KMS-11 (cell line): Measurements from ENCODE around the gene DYNLT2B.

Source experiments
- H2AFZ ChIP-seq: fragments of 200-600 bp; sonication (generic); 2 replicates; pipeline ENCODE4 v1.6.1; 2016; ENCODE audit warnings: antibody characterized with exemption, mixed run types, low read depth
- H3K27ac ChIP-seq: fragments of 200-600 bp; sonication (generic); 2 replicates; pipeline ENCODE4 v1.6.1; 2016; ENCODE audit warnings: mild to moderate bottlenecking, mixed run types
- H3K27me3 ChIP-seq: fragments of 200-600 bp; sonication (generic); 2 replicates; pipeline ENCODE4 v1.6.1; 2017; ENCODE audit warnings: mild to moderate bottlenecking, low read depth, mixed run types, moderate library complexity; ENCODE audit not compliant: insufficient read depth
- H3K36me3 ChIP-seq: fragments of 200-600 bp; sonication (generic); 2 replicates; pipeline ENCODE4 v1.6.1; 2017; ENCODE audit warnings: mild to moderate bottlenecking, mixed run types; ENCODE audit not compliant: insufficient read depth
- H3K4me1 ChIP-seq: fragments of 200-600 bp; sonication (generic); 2 replicates; pipeline ENCODE4 v1.6.1; 2016; ENCODE audit warnings: mild to moderate bottlenecking, low read depth, mixed run types; ENCODE audit not compliant: poor library complexity, severe bottlenecking
- H3K4me2 ChIP-seq: fragments of 200-600 bp; sonication (generic); 2 replicates; pipeline ENCODE4 v1.7.0; 2016; ENCODE audit warnings: mild to moderate bottlenecking, mixed run types
- H3K4me3 ChIP-seq: fragments of 200-600 bp; sonication (generic); IDR thresholded peaks from 2 replicates; pipeline ENCODE4 v1.6.1; 2017; ENCODE audit warnings: low read depth, low read length, mixed read lengths; ENCODE audit not compliant: insufficient read depth
- H3K79me2 ChIP-seq: fragments of 200-600 bp; sonication (generic); 2 replicates; pipeline ENCODE4 v1.6.1; 2016; ENCODE audit warnings: low read depth, mixed run types; ENCODE audit not compliant: insufficient read depth
- H3K9ac ChIP-seq: fragments of 200-600 bp; sonication (generic); 2 replicates; pipeline ENCODE4 v1.6.1; 2016; ENCODE audit warnings: mild to moderate bottlenecking, mixed run types
- H4K20me1 ChIP-seq: fragments of 200-600 bp; sonication (generic); 2 replicates; pipeline ENCODE4 v1.6.1; 2016; ENCODE audit warnings: mild to moderate bottlenecking, mixed run types; ENCODE audit not compliant: insufficient read depth
- TF ChIP-seq, protein P1 (sequence below): fragments of 200-600 bp; sonication (generic); conservative IDR thresholded peaks from 2 replicates; pipeline ENCODE4 v1.6.1; 2017; ENCODE audit warnings: low read depth, mild to moderate bottlenecking, antibody characterized with exemption, low read length, moderate library complexity, mixed read lengths

DYNLT2B gene

DNA sequence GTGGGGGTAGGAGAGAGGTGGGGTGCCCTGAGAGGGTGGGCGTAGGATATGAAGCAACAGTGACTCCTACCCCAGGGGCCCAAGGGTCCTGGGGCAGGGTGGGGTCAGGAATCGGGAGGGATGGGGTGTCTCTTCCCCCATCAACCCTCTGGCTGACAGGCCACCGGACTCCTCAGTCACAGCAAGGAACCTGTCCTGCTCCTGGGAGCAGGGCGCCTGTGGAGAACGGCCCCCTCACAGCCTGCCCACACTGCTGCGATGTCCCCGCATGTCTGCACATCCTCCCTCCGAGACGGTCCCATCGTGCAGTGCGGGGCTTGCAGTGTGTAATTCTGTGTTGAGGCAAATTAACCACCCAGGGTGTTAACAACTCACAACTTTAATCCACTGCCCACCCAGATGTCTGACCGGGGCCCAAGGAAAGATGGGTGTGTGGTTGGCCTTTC lies 17.5 kb upstream of the DYNLT2B start:
- no peak overlapping the region for H3K9ac ChIP-seq
- no peak overlapping the region for H2AFZ ChIP-seq
- no peaks in the 10 kb centered on the region for H3K36me3 ChIP-seq
- H3K79me2 ChIP-seq: no peaks in the 10 kb centered on the region
- no peaks in the 10 kb centered on the region for H4K20me1 ChIP-seq
- no peak overlapping the region for H3K4me3 ChIP-seq
- H3K4me1 ChIP-seq: no peaks in the 10 kb centered on the region
- no peaks in the 10 kb centered on the region for H3K27me3 ChIP-seq
- TF ChIP-seq, protein P1, sequence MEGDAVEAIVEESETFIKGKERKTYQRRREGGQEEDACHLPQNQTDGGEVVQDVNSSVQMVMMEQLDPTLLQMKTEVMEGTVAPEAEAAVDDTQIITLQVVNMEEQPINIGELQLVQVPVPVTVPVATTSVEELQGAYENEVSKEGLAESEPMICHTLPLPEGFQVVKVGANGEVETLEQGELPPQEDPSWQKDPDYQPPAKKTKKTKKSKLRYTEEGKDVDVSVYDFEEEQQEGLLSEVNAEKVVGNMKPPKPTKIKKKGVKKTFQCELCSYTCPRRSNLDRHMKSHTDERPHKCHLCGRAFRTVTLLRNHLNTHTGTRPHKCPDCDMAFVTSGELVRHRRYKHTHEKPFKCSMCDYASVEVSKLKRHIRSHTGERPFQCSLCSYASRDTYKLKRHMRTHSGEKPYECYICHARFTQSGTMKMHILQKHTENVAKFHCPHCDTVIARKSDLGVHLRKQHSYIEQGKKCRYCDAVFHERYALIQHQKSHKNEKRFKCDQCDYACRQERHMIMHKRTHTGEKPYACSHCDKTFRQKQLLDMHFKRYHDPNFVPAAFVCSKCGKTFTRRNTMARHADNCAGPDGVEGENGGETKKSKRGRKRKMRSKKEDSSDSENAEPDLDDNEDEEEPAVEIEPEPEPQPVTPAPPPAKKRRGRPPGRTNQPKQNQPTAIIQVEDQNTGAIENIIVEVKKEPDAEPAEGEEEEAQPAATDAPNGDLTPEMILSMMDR: no peak
- H3K27ac ChIP-seq: no peak overlapping the region
- H3K4me2 ChIP-seq: no peak overlapping the region

DNA sequence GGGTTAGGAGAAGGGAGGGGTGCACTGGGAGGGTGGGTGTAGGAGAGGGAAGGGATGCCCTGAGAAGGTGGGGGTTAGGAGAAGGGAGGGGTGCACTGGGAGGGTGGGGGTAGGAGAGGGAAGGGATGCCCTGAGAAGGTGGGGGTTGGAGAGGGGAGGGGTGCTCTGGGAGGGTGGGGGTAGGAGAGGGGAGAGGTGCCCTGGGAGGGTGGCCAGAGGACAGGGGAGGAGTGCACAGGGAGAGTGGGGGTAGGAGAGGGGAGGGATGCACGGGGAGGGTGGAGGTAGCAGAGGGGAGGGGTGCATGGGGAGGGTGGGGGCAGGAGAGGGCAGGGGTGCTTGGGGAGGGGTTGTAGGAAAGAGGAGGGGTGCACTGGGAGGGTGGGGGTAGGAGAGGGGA lies 16.9 kb upstream of the DYNLT2B start:
- no peak overlapping the region for H3K4me3 ChIP-seq
- no peak overlapping the region for H2AFZ ChIP-seq
- H3K27me3 ChIP-seq: no peaks in the 10 kb centered on the region
- H3K36me3 ChIP-seq: no peaks in the 10 kb centered on the region
- no peaks in the 10 kb centered on the region for H3K4me1 ChIP-seq
- no peak overlapping the region for H3K4me2 ChIP-seq
- H4K20me1 ChIP-seq: no peaks in the 10 kb centered on the region
- no peak overlapping the region for H3K27ac ChIP-seq
- TF ChIP-seq, protein P1: no peak
- H3K79me2 ChIP-seq: no peaks in the 10 kb centered on the region
- H3K9ac ChIP-seq: no peak overlapping the region

DNA sequence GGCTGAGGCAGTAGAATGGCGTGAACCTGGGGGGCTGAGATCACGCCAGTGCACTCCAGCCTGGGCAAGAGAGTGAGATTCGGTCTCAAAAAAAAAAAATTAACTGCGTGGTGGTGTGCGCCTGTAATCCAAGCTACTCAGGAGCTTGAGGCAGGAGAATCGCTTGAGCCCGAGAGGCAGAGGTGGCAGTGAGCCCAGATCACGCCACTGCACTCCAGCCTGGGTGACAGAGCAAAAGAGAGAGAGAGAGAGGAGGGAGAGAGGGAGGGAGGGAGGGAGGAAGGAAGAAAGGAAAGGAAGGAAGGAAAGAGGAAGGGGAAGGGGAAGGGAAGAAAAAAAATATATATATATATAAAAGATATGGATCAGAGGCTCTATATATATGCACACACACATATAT lies 14.1 kb upstream of the DYNLT2B start:
- no peak overlapping the region for H3K4me3 ChIP-seq
- H3K27ac ChIP-seq: no peak overlapping the region
- H3K4me2 ChIP-seq: no peak overlapping the region
- H3K36me3 ChIP-seq: no peaks in the 10 kb centered on the region
- H3K79me2 ChIP-seq: no peaks in the 10 kb centered on the region
- no peak overlapping the region for H3K9ac ChIP-seq
- no peaks in the 10 kb centered on the region for H3K27me3 ChIP-seq
- no peaks in the 10 kb centered on the region for H4K20me1 ChIP-seq
- no peak overlapping the region for H2AFZ ChIP-seq
- TF ChIP-seq, protein P1: no peak
- H3K4me1 ChIP-seq: no peaks in the 10 kb centered on the region

DNA sequence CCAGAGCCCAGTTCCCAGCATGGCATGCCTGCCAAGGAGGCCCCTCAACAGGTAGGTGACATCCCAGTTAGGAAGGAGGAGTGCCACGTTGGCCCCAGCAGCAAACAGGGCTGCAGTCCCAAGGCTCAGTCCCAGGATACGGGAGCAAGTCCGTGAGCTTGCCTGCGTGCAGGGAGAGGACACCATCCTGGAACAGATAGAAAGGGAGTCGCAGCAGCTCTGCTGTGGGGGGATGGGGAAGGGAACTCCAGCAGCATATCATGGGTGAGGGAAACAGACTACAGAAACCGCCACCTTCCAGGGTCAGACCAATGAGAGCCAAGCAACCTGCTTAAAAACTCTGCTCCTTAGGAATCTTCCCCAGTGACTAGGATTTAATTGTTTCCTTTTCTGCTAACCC lies 9.4 kb upstream of the DYNLT2B start:
- no peaks in the 10 kb centered on the region for H4K20me1 ChIP-seq
- no peak overlapping the region for H3K4me3 ChIP-seq
- H2AFZ ChIP-seq: no peak overlapping the region
- H3K27ac ChIP-seq: no peak overlapping the region
- TF ChIP-seq, protein P1: no peak
- no peaks in the 10 kb centered on the region for H3K79me2 ChIP-seq
- H3K27me3 ChIP-seq: no peaks in the 10 kb centered on the region
- no peak overlapping the region for H3K4me2 ChIP-seq
- H3K4me1 ChIP-seq: no peaks in the 10 kb centered on the region
- H3K36me3 ChIP-seq: no peaks in the 10 kb centered on the region
- H3K9ac ChIP-seq: no peak overlapping the region
